Cardiac fibroblast (primary cell): ENCODE results near the gene GPX3.

Source experiments
- DNase-seq, 2 donors: peaks; one replicate each; pipeline versions ENCODE4 v3.0.0 to v3.0.0-alpha.2; 2010; ENCODE audit warnings: low read depth in 2 of 2
- H3K4me3 ChIP-seq, 2 donors: replicated peaks in 1 of 2; 1 replicate in 1 of 2; 2 replicates in 1 of 2; pipeline ENCODE4 v1.5.1; 2011; ENCODE audit warnings: low read depth in 2 of 2, low read length in 2 of 2, mild to moderate bottlenecking in 2 of 2, moderate library complexity in 1 of 2
- CTCF ChIP-seq: IDR thresholded peaks from one replicate; pipeline ENCODE4 v1.5.1; 2011; ENCODE audit warnings: low read depth, mild to moderate bottlenecking, low read length, inconsistent platforms

Gene GPX3

GRCh38 chr5:151066920-151067319 lies 46.5 kb downstream of the GPX3 start:
- TF ChIP-seq CTCF: no peak
- no peak for DNase-seq
- H3K4me3 ChIP-seq: no peak overlapping the region

GRCh38 chr5:151067632-151068432 lies 47.4 kb downstream of the GPX3 start:
- H3K4me3 ChIP-seq: no peak overlapping the region
- DNase-seq: no peak
- no peak for TF ChIP-seq CTCF

GRCh38 chr5:151068433-151069197 lies 48.2 kb downstream of the GPX3 start:
- no peak for TF ChIP-seq CTCF
- no peak overlapping the region for H3K4me3 ChIP-seq
- no peak for DNase-seq

- no peak for TF ChIP-seq CTCF
- DNase-seq: no peak
- H3K4me3 ChIP-seq: no peak overlapping the region
These were observed 50.1 kb downstream of the GPX3 start for GRCh38 chr5:151070449-151070848.

- no peak for TF ChIP-seq CTCF
- DNase-seq: no peak
- no peak overlapping the region for H3K4me3 ChIP-seq
These were observed 50.6 kb downstream of the GPX3 start for GRCh38 chr5:151071021-151071420.

GRCh38 chr5:151071848-151072629 lies 51.6 kb downstream of the GPX3 start:
- no peak for TF ChIP-seq CTCF
- no peak overlapping the region for H3K4me3 ChIP-seq
- no peak for DNase-seq
